GM21737 (cell line): ENCODE measurements around the gene SRGAP1.
"Not testable (repeated sequence)": the region's sequence is repeated elsewhere in the genome, so short reads cannot be mapped to it uniquely, and the experiment has no call there.

ENCODE experiments used
- ATAC-seq: cut with Tn5 transposase; IDR thresholded peaks from one replicate; pipeline ENCODE4 v1.9.1; 2021; ENCODE audit warnings: mild to moderate bottlenecking, moderate library complexity; ENCODE audit not compliant: unreplicated experiment

The SRGAP1 gene

DNA sequence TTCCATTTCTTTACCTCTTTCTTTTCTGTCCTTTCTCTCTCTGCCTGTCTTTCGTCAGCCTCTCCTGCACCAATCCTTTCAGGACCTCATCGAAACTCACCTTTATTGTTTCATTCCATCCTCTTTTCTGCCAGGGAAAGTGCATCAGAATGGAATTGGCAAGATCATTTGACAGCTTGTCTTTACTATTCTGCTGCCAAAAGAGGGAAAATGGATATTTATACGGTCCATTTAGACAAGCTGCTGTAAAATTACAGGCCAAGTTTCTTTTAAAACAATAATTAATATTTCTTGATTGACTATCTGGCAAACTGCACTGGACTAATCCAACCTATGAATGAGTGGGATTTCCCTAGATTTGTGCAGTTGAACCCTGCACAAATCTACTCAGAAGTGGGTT, 7.6 kb upstream of the SRGAP1 start:
- no peak for ATAC-seq

DNA sequence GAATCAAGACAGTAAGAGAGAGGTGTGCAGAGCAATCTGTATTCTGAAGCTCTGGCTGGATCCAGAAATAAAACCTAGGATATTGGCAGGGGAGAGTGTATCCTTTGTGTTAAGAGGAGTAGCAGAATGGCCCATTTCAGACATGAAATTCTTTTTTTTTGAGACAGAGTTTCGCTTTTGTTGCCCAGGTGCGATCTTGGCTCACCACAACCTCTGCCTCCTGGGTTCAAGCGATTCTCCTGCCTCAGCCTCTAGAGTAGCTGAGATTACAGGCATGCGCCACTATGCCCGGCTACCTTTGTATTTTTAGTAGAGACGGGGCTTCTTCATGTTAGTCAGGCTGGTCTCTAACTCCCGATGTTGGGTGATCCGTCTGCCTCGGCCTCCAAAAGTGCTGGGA, 6.1 kb upstream of the SRGAP1 start:
- ATAC-seq: no peak

DNA sequence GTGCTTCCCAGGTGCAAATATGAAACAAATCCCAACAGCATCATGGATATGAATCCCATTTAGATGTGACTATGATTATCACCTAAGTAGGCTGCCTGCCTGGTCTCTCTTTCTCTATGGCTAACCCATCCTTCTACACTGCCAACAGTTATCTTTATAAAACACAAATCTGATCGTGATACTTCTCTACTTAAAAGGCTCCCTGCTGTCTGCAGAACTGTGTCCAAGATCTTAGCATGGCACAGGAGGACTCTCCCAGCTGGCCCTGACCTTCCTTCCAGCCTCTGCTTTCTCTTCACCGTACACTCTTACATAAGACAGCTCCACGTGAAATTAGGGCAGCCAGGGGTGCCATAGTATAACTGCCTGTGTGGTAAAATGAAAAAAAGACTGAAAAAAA, 3.5 kb upstream of the SRGAP1 start:
- no peak for ATAC-seq

DNA sequence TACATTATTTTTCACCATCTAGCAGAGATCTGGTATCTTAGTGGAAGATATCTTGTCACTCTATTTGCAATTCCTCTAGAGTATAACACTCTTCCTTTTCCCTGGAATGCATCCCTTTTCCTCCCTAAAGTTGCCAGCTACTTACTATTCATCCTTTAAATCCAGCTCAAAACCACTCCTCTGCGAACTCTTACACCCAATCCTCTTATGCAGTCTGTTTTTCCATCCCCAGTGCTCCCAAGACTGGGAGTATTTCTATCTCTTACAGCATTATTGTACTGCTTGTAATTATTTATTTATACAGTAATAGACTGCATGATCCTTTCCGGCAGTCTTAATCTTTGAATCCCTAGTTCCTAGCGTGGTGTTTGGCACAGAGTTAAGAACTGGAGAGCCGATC, 2.9 kb upstream of the SRGAP1 start:
- no peak for ATAC-seq

DNA sequence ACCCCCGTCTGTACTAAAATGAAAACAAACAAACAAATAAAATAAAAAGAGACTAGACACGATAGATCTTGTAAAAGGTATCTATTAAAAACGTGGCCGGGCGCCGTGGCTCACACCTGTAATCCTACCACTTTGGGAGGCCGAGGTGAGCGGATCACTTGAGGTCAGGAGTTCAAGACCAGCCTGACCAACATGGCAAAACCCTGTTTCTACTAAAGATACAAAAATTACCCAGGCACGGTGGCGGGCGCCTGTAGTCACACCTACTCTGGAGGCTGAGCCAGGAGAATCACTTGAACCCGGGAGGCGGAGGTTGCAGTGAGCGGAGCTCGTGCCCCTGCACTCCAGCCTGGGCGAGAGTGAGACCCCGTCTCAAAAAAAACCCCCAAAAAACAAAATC, 1.8 kb upstream of the SRGAP1 start:
- not testable (repeated sequence) for ATAC-seq

DNA sequence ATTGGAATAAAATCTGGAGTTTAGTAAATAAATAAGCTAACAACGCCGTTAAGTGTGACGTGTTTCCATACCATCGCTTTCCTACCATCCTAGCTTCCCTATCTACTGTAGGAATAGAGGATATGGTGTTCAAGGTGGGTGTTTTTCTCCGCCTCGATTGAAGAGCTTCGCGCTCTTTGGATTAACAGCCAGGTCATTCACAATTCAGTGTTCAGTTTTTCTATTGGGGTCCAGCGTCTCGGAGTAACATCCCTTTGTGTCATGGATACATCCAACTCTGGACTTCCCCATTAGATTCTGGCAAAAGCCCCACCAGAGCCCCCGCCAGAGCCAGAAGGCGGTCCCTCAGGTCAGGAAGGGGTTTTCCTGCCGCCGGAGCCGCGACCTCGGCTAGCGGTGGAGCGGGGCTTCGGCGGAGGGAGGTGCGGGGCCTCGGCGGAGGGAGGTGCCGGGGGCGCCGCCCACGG, 1.2 kb upstream of the SRGAP1 start:
- ATAC-seq: no peak

DNA sequence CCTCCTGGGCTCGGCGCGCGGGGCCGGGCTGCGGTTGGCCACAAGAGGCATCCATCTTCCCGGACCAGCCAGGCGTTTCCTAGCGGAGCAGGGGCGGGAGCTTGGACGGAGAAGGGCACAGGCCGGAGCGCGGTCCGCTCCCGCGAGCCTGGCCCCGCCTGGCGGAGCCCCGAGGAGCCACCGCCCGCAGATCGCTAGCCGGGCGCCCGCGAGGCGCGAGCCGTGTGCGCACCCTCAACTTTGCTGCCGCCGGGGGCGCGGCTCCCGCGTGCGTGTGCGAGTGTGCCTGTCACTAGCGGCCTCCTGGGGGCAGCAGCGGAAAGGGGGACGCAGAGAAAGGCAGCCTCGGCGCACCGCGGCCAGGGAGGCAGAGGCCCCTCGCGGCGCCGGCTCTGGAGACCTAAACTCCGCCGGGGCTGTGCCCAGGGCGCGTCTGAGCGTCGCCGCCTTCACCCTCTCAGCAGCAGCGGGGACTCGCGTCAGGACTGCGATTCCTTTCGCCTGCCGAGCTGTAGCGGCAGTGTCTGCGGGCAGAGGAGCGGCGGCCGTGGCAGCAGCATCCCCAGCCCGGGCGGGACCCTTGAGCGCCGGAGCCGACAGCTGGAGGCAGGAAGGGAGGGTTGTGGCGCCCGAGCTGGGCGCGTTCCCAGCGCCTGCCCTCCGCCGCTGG, 644 bp upstream of the SRGAP1 start:
- peak; percentile 95 for ATAC-seq

DNA sequence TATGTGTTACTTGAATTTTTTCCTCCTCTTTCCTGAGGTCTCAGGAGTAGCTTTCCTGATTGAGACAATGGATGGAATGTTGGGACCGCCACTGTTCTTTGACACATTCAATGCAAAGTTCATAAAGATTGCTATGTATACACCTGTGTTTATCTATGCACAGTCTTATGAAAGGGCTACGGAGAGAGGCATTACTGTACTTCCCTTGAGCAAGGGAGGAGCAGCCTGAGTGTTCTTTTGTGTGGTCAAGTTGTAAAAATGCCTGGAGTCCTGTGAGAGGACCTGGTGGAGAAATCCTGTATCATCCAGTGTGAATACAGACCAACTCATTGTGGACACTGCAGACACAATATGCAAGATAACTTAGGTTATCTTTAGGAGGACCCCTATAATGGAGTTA, 1.2 kb downstream of the SRGAP1 start:
- ATAC-seq: no peak

DNA sequence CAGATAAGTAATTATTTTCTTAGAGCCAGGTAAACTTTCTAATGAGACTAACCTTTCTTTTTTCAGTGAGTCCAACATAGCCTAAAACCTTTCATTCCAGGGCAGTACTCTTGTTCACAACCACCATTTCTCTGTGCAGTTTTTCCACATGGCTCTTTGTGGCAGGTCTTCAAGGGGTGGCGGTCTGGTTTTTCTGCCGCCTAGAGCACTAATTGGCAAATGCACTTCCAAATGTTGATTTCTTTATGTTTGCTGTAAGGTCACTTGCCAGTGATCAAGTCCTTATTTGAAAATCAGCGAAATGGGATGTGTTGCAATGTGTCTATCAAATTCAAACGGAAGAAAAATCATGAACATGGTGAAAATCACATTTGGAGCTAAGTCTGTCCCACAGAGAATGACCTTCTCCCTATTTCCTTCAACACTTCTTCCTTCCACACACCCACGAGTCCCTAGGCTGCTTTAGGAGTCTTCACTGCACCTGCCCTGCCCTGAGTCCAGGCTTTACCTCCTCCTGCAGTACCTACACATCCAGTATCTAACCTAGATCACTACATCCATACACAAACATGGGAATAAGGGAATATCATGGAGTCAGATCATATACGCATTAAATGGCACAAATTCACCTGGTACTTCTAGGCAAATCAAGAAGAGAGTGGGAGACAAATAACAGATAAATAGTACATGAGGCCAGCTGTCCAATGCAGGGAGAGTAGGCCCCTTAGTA, 1.9 kb downstream of the SRGAP1 start:
- no peak for ATAC-seq

DNA sequence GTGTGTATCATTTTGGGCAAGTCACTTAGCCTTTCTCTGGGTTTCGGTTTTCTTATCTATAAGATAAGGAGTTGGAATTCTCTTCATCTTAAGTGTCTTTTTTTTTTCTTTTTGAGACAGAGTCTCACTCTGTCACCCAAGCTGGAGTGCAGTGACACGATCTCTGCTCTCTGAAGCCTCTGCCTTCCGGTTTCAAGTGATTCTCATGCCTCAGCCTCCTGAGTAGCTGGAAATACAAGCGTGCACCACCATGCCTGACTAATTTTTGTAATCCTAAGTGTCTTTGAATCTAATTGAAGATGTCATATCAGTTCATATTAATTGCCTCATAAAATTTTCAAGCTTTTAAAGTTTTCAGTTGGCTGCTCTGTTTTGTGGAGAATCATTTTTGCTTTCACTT, 4.0 kb downstream of the SRGAP1 start:
- ATAC-seq: no peak

DNA sequence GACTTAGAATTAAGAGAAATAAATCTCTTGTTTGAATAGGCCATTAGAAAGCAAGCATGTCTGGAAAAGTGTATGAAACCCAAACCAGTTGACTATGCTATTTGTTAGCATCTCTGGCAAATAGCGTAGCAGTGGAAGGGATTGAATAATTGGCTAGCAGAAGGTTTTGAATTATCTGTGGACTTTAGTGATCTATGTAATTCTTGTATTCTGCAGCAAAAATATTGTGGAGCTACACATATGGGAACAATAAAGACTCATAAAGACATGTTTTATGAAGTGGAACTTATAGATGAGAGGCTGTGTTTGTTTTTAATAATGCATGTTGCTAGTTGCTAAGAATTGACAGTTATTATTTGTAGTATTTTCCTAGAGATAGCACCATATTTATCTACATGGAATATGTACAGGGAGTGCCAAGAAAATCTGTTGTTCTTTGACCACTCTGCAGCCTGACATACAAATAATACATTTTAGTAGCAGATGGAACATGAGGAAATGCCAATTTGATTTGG, 4.7 kb downstream of the SRGAP1 start:
- no peak for ATAC-seq

DNA sequence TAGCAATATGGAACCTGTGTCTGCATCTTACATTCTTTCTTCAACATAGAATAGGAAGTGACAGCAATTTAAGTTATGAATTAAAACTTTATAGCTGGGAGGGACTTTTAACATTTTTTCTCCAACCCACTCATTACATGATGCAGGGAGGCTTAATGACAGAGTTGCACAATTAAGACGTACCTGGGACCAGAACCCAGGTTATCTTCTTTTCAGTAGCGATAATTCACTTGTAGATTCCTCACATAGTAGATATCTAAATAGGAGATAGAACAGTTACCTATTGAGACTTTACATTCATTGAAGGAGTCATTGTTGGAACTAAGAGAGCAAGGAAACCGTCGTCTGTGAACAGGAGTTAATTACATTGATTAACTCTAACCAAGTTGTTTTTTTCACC, 5.1 kb downstream of the SRGAP1 start:
- ATAC-seq: no peak

DNA sequence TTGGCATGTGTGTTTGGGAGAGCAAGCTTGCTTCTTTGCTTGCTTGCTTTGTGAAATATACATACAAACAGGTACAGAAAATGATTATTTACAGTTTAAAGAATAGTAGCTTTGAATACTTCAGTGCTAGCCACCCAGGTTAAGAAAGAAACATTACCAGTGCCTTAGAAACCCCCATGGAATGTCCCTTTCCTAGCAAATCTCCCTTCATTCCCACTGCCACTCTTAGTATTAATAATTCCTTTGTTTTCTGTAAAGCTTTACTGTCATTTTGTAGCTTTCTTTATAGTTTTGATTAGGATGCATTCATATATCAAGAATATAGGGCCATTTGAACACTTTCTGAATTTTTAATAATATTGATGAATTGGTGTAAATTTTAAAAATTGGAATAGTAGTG, 9.5 kb downstream of the SRGAP1 start:
- no peak for ATAC-seq

DNA sequence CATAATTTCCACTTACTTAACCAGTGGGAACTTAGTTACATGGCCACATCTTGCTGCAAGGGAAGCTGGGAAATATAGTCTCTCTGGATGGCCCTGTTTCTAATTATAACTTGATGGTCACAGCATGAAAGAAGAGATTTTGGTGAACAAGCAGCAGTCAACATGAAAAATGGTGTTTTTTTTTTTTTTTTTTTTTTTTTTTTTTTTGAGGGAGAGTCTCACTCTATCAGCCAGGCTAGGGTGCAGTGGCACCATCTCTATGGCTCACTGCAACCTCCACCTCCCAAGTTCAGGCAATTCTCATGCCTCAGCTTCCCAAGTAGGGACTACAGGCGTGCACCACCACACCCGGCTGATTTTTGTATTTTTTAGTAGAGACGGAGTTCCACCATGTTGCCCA, 10.8 kb downstream of the SRGAP1 start:
- ATAC-seq: no peak

DNA sequence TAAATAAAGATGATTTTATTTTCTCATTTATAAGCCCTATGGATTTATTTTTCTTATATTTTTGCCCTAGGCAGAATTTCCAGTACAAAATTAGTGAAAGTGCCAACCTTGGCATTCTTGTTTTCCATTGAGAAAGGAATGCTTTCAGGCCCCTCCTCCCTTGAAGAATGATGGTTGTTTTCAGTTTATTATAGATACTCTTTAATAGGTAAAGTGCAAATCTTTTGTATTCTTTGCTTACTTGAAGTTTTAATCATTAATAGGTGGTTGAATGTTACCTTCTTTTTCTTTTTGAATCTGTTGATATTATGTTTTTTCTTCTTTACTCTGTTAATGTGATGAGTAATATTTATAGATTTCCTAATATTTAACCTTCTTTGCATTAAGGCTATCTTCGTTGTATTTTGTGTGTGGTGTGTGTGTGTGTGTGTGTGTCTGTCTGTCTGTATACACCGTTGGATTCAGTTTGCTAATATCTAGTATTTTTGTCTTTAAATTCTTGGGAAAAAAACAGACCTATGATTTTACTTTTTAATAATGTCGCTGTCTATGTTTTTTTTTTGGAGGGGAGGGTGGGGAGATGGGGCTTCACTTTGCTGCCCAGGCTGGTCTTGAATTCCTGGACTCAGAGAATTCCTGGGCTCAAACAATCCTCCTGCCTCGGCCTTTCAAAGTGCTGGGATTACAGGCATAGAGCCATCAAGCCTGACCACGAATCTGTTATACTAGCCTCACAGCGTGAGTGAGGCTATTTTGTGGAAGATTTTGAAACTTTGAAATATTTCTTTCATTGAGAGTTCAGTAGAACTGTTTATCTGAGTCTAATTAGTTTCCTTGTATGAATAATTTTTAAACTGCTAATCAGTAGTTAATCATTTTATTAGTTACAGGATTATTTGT, 13.5 kb downstream of the SRGAP1 start:
- no peak for ATAC-seq

DNA sequence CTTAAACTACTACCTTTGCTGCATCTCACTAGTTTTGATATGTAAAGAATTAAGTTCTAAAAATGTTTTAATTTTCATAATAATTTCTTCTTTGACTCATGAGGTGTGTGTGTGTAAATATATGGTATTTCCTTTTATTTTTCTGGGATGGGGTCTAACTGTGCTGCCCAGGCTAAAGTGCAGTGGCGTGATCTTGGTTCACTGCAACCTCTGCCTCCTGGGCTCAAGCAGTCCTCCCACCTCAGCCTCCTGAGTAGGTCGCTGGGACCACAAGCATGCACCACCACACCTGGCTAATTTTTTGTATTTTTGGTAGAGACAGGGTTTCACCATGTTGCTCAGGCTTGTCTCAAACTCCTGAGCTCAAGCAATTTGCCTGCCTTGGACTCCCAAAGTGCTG, 15.4 kb downstream of the SRGAP1 start:
- not testable (repeated sequence) for ATAC-seq

DNA sequence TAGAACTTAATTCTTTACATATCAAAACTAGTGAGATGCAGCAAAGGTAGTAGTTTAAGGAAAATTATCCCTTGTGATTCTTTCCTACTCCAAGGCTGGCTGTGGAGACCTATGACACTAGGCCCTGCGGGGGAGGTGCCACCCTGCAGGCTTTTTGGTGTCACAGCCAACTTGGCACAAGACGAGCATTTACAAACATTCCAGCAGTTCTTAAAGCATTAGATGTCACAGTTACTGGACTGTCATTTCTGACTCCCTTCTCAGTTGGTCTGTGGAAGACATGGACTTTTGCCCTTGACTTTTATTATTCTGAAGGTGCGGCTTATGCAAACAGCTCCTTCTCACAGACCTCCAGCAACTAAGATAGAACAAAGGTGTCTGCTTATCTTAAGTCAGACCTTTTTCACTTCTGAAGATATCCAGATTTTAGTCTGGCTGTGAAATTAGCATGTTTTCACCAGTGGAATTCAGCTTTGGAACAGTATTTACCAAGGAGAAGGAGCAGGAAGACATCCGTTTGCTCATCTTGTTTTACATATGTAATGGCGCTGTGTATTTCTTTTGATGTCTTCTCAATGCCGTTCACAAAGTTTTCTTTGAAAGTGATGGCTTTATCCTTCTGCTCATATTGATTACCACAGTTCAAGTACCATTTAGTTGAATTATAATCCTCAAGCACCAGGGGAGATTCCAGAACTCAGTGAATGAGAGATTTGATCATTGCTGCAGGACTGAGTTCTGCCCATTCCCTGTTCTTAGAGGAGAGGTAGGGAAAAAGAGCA, 17.9 kb downstream of the SRGAP1 start:
- no peak for ATAC-seq

DNA sequence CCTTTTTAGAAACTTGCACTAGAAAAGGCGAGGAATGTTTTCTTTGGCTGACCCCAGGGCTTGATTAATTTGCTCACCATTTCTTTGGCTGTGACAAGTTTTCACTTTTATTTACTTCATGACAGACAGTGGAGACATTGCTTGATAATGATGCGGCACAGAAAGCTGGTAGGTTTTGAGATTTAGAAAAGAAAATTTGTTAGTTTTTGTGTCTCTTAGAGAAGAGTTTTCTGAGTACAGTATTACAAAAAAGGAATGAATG, 18.4 kb downstream of the SRGAP1 start:
- no peak for ATAC-seq

DNA sequence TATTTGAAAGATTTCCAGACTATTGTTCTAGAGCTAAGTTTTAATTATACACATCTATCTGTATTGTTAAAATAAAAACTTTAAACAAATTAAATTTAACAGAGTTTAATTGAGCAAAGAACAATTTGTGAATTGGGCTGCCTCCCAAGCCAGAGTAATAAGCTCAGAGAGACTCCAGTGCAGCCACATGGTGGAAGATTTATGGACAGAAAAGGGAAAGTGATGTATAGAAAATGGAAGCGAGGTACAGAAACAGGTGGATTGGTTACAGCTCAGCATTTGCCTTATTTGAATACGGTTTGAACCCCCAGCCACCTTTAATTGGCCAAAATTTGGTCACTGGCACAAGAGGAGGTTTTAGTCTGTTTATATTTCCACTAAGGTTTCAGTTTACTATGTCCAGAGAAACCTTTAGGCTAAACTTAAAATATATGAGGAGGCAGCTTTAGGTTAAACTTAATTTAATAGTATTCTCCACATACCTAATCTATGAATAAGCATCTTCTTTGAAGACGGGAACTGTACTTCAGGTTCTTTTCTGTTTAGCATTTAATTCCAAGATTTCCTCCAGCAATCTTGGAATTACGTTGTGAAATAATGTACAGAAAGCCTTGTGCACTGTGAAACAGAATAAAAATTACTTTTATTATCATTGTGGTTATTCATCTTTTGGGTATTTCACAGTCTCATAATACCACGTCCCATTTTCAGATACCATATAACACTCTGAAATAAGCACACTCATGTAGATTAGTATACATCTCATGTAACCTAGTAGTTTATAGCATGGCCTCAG, 19.4 kb downstream of the SRGAP1 start:
- no peak for ATAC-seq

DNA sequence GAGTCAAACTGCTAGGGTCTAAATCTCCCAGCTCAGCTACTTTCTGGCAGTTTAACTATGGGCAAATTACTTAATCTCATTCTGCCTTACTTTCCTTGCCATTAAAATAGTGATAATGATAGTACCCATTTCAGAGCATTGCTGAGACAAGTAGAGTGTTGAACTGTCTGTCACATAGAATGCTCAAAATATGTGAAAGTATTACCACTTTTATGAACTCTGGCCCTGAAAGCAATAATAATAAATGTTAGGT, 19.9 kb downstream of the SRGAP1 start:
- no peak for ATAC-seq
